Transverse colon (tissue), 4 donors: ENCODE results near the gene PPARA.

Experiments
- CTCF ChIP-seq, 5 experiments: fragments of 200-600 bp in 3 of 5; fragments of 450-650 bp in 2 of 5; sonication (generic) in 3 of 5; IDR thresholded peaks; 1 replicate in 2 of 5; 2 replicates in 3 of 5; pipeline ENCODE4 v1.5.1; 2016 to 2017; ENCODE audit warnings: antibody characterized with exemption in 5 of 5, inconsistent platforms in 3 of 5, mild to moderate bottlenecking in 2 of 5, moderate library complexity in 1 of 5
- EP300 ChIP-seq: sonication (generic); formaldehyde crosslinking; IDR thresholded peaks from one replicate; pipeline ENCODE4 v1.6.1; 2017; ENCODE audit warnings: antibody characterized with exemption, low read depth
- POLR2A ChIP-seq: fragments of 450-650 bp; IDR thresholded peaks from one replicate; pipeline ENCODE4 v1.6.1; 2016; ENCODE audit warnings: antibody characterized with exemption, mild to moderate bottlenecking, moderate library complexity
- POLR2AphosphoS5 ChIP-seq, 3 donors: sonication (generic); formaldehyde crosslinking; IDR thresholded peaks; one replicate each; pipeline ENCODE4 v1.6.1; 2016; ENCODE audit warnings: antibody characterized with exemption in 3 of 3

GRCh38 chr22:46196278-46196677 lies 46.0 kb downstream of the PPARA start:
- no peak for TF ChIP-seq CTCF (IDR thresholded peaks at IDR 0.05)
- TF ChIP-seq POLR2A, result no peak
- no peak for TF ChIP-seq EP300
- no peak for TF ChIP-seq POLR2AphosphoS5 (IDR thresholded peaks at IDR 0.05)
